Panc1 (cell line): ENCODE measurements around the gene LHPP. TPM values are rescaled to one million over a fixed set of nuclear protein-coding genes. Genes with fewer than 3 reads are reported as not detected.

Experiments used
- ATAC-seq: fragments of 200-7000 bp; cut with Tn5 transposase; 2 replicates; pipeline ENCODE4 v1.9.1; 2020; ENCODE audit warnings: mild to moderate bottlenecking, moderate library complexity
- BruUV-seq: library from RNA; stranded (reverse); fragments of 400-500 nt; replicated peaks from 2 replicates; lab custom pipeline; 2021; lab: Mats Ljungman, UMichigan
- CTCF ChIA-PET: fragments of 300-600 bp; sonication (Branson Sonifier 250); formaldehyde crosslinking; loops from one replicate; lab custom pipeline; 2022; ENCODE audit warnings: antibody characterized with exemption; lab: Charles Lee
- POLR2A ChIA-PET: fragments of 300-600 bp; sonication (Branson Sonifier 250); formaldehyde crosslinking; loops from one replicate; lab custom pipeline; 2022; ENCODE audit warnings: antibody characterized with exemption; lab: Charles Lee
- DNase-seq: peaks from one replicate; pipeline ENCODE4 v3.0.0-alpha.2; 2010; ENCODE audit warnings: low read depth, low spot score
- H3K27ac ChIP-seq: 2 replicates; pipeline ENCODE4 v1.5.1; 2011; ENCODE audit warnings: mild to moderate bottlenecking, low read length, inconsistent platforms
- H3K27me3 ChIP-seq: fragments of 200-500 bp; sonication (Bioruptor generic); 2 replicates; pipeline ENCODE4 v1.6.0; 2014; ENCODE audit warnings: low read length, inconsistent platforms; ENCODE audit not compliant: control insufficient read depth, insufficient read depth
- H3K36me3 ChIP-seq: fragments of 200-500 bp; sonication (Bioruptor generic); 2 replicates; pipeline ENCODE4 v1.5.1; 2014; ENCODE audit warnings: inconsistent platforms, mild to moderate bottlenecking, low read length, moderate library complexity; ENCODE audit not compliant: control insufficient read depth, insufficient read depth
- H3K4me1 ChIP-seq: 2 replicates; pipeline ENCODE4 v1.5.1; 2011; ENCODE audit warnings: inconsistent platforms, mild to moderate bottlenecking, low read length, moderate library complexity; ENCODE audit not compliant: control insufficient read depth, insufficient read depth
- H3K4me3 ChIP-seq, 2 experiments: 2 replicates each; pipeline ENCODE4 v1.5.1; 2011 to 2012; ENCODE audit warnings: low read depth in 2 of 2, low read length in 2 of 2, mild to moderate bottlenecking in 2 of 2, inconsistent platforms in 1 of 2, moderate library complexity in 1 of 2
- H3K9me3 ChIP-seq: fragments of 200-500 bp; sonication (Bioruptor generic); 2 replicates; pipeline ENCODE4 v1.5.1; 2014; ENCODE audit warnings: low read depth, mild to moderate bottlenecking, inconsistent platforms, low read length, moderate library complexity; ENCODE audit not compliant: control insufficient read depth, insufficient read depth
- POLR2AphosphoS5 ChIP-seq: IDR thresholded peaks from 2 replicates; pipeline ENCODE4 v1.6.1; 2012; ENCODE audit warnings: mild to moderate bottlenecking, low read depth, low read length, moderate library complexity
- SIN3A ChIP-seq: IDR thresholded peaks from 2 replicates; pipeline ENCODE4 v1.6.1; 2012; ENCODE audit warnings: low read depth, mild to moderate bottlenecking, low read length, moderate library complexity, borderline replicate concordance; ENCODE audit not compliant: insufficient read depth
- TCF7L2 ChIP-seq: IDR thresholded peaks from 2 replicates; pipeline ENCODE4 v1.6.1; 2011; ENCODE audit warnings: mild to moderate bottlenecking, low read depth, low read length, inconsistent platforms
- in situ Hi-C: cut with HindIII; loops from 2 replicates; pipeline ENCODE4 v1.10.0; 2016; ENCODE audit warnings: low sequenced_read_pairs, low pct_unique_long_range_greater_than_20kb
- intact Hi-C: fragments of 100-400 bp; cut with micrococcal nuclease; formaldehyde crosslinking; loops from one replicate; pipeline ENCODE4 v1.10.0; 2022; ENCODE audit not compliant: unreplicated experiment
- total RNA-seq: library from RNA; stranded (reverse); gene quantifications from one replicate; pipeline ENCODE4 v1.2.1, GENCODE V29; 2021; ENCODE audit not compliant: unreplicated experiment
- TF ChIP-seq, protein P1 (sequence below), 2 experiments: IDR thresholded peaks; 2 replicates each; pipeline ENCODE4 v1.6.1; 2011 to 2012; ENCODE audit warnings: low read depth in 2 of 2, control low read depth in 1 of 2, low read length in 1 of 2, mild to moderate bottlenecking in 1 of 2, moderate library complexity in 1 of 2; ENCODE audit not compliant: insufficient read depth in 1 of 2
- TF ChIP-seq, protein P2 (sequence below): fragments of 450-650 bp; IDR thresholded peaks from 2 replicates; pipeline ENCODE4 v1.5.1; 2017; ENCODE audit warnings: mild to moderate bottlenecking

LHPP gene
- total RNA-seq, 1 experiment from 2014 or later: 15.0 TPM

DNA sequence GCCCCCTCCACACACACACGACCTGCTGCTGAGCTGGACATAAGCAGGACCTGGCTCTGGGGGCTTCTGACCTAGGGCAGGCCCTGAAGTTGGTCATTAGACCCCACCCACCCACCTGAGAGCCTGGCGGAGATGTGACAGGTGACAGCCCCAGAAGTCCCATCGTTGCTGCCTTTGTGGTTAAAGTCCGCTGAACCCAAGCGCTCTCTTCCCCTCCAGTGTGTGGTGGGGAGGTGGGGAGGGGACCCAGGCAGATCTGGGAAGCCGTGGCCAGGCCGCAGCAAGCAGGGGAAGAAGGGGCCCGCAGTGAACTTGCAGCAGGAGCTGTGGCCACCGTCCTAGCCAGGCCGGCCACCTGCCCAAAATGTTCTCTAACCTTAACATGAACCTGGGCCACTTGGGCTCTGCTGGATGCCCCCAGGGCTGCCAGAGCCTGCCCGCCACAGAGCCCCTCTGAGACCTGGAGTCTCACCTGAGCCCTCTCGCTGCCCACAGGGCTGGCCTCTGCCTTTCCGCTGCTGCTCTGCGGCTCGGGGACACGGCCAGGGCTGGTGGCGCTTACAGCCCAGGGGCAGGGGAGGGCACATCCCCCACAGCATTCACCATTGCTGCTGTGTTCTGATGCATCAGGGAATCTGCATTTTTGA, 65.1 kb downstream of the LHPP start:
- ChIA-PET CTCF (no interaction called here), POLR2A (no interaction called here)
- Histone ChIP-seq H3K9me3 (no peaks in the 10 kb centered on the region), H3K4me3 (no peak overlapping the region), H3K27me3 (no peaks in the 10 kb centered on the region), H3K36me3 (no peaks in the 10 kb centered on the region), H3K4me1 (no peaks in the 10 kb centered on the region), H3K27ac (no peak overlapping the region)
- no peak for TF ChIP-seq SIN3A
- TF ChIP-seq, protein P1, sequence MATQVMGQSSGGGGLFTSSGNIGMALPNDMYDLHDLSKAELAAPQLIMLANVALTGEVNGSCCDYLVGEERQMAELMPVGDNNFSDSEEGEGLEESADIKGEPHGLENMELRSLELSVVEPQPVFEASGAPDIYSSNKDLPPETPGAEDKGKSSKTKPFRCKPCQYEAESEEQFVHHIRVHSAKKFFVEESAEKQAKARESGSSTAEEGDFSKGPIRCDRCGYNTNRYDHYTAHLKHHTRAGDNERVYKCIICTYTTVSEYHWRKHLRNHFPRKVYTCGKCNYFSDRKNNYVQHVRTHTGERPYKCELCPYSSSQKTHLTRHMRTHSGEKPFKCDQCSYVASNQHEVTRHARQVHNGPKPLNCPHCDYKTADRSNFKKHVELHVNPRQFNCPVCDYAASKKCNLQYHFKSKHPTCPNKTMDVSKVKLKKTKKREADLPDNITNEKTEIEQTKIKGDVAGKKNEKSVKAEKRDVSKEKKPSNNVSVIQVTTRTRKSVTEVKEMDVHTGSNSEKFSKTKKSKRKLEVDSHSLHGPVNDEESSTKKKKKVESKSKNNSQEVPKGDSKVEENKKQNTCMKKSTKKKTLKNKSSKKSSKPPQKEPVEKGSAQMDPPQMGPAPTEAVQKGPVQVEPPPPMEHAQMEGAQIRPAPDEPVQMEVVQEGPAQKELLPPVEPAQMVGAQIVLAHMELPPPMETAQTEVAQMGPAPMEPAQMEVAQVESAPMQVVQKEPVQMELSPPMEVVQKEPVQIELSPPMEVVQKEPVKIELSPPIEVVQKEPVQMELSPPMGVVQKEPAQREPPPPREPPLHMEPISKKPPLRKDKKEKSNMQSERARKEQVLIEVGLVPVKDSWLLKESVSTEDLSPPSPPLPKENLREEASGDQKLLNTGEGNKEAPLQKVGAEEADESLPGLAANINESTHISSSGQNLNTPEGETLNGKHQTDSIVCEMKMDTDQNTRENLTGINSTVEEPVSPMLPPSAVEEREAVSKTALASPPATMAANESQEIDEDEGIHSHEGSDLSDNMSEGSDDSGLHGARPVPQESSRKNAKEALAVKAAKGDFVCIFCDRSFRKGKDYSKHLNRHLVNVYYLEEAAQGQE (IDR thresholded peaks at IDR 0.05; ENCODE audit: insufficient read depth in 1 of 2, low read depth in 2 of 2, low read length in 1 of 2): no peak
- BruUV-seq: no TSS peak
- in situ Hi-C loops (no loop called here), intact Hi-C loops (no loop called here)
- ATAC-seq (no peak), DNase-seq (no peak)

DNA sequence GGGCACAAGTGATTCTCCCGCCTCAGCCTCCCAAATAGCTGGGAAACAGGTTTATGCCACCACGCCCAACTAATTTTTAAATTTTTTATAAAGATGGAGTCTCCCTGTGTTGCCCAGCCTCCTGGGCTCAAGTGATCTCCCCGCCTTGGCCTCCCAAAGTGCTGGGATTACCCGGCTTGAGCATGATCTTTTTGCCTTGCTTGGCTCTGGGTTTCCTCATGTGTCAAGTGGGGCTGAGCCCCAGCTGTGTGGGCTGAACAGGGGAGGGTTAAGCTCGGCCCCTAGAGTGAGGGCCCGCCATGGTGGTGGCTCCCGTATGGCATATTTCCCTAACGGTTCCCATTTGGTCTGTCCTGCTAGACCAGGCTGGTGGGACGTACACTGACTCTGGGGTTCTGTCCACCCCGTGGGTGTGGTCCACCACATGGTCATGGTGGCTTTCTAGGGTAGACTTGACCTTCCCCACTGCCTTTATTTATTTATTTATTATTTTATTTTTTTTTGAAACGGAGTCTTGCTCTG, 66.3 kb downstream of the LHPP start:
- Histone ChIP-seq H3K4me1 (no peaks in the 10 kb centered on the region), H3K4me3 (no peak overlapping the region), H3K36me3 (no peaks in the 10 kb centered on the region), H3K9me3 (no peaks in the 10 kb centered on the region), H3K27ac (no peak overlapping the region), H3K27me3 (no peaks in the 10 kb centered on the region)
- POLR2A ChIA-PET: no interaction called here
- CTCF ChIA-PET: no interaction called here
- in situ Hi-C loops (no loop called here), intact Hi-C loops (no loop called here)
- ATAC-seq (no peak), DNase-seq (no peak)
- TF ChIP-seq TCF7L2 (no peak), SIN3A (no peak), POLR2AphosphoS5 (no peak)
- TF ChIP-seq, protein P1 (IDR thresholded peaks at IDR 0.05; ENCODE audit: insufficient read depth in 1 of 2, low read depth in 2 of 2, low read length in 1 of 2): no peak
- TF ChIP-seq, protein P2, sequence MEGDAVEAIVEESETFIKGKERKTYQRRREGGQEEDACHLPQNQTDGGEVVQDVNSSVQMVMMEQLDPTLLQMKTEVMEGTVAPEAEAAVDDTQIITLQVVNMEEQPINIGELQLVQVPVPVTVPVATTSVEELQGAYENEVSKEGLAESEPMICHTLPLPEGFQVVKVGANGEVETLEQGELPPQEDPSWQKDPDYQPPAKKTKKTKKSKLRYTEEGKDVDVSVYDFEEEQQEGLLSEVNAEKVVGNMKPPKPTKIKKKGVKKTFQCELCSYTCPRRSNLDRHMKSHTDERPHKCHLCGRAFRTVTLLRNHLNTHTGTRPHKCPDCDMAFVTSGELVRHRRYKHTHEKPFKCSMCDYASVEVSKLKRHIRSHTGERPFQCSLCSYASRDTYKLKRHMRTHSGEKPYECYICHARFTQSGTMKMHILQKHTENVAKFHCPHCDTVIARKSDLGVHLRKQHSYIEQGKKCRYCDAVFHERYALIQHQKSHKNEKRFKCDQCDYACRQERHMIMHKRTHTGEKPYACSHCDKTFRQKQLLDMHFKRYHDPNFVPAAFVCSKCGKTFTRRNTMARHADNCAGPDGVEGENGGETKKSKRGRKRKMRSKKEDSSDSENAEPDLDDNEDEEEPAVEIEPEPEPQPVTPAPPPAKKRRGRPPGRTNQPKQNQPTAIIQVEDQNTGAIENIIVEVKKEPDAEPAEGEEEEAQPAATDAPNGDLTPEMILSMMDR: no peak
- no TSS peak for BruUV-seq
